IMR-90 (cell line): ENCODE results near the gene PRKN. TPM values are rescaled to one million over a fixed set of nuclear protein-coding genes. Genes with fewer than 3 reads are reported as not detected.

Experiments used
- ATAC-seq: fragments of 200-7000 bp; cut with Tn5 transposase; 2 replicates; pipeline ENCODE4 v1.9.1; 2020; ENCODE audit warnings: low read depth, mild to moderate bottlenecking, moderate library complexity
- BruUV-seq: library from RNA; stranded (reverse); fragments of 400-500 nt; replicated peaks from 2 replicates; lab custom pipeline; 2021; lab: Mats Ljungman, UMichigan
- CTCF ChIA-PET: fragments of 300-600 bp; formaldehyde crosslinking; extraction: SDS; loops from one replicate; lab custom pipeline; 2021; ENCODE audit warnings: antibody characterized with exemption; lab: Yijun Ruan, JAX
- POLR2A ChIA-PET: fragments of 300-600 bp; sonication (Branson Sonifier 250); formaldehyde crosslinking; loops from one replicate; lab custom pipeline; 2022; ENCODE audit warnings: antibody characterized with exemption; ENCODE audit not compliant: unreplicated experiment; lab: Charles Lee
- DNase-seq: peaks from one replicate; pipeline ENCODE4 v3.0.0; 2013
- H2AFZ ChIP-seq: replicated peaks from 2 replicates; pipeline ENCODE3; 2013; ENCODE audit warnings: low read length, mild to moderate bottlenecking; ENCODE audit not compliant: poor library complexity
- H2AK5ac ChIP-seq: 2 replicates; pipeline ENCODE4 v1.6.1; 2013; ENCODE audit warnings: low read depth, low read length, inconsistent platforms
- H2AK9ac ChIP-seq: replicated peaks from 2 replicates; pipeline ENCODE3; 2013; ENCODE audit warnings: mild to moderate bottlenecking, low read depth, low read length, moderate library complexity; ENCODE audit not compliant: poor library complexity
- H2BK120ac ChIP-seq: 2 replicates; pipeline ENCODE4 v1.6.1; 2013; ENCODE audit warnings: low read depth, low read length, inconsistent platforms
- H2BK15ac ChIP-seq: 3 replicates; pipeline ENCODE4 v1.6.1; 2013; ENCODE audit warnings: low read depth, low read length, inconsistent platforms
- H2BK20ac ChIP-seq: 2 replicates; pipeline ENCODE4 v1.6.1; 2013; ENCODE audit warnings: low read depth, mild to moderate bottlenecking, inconsistent platforms, low read length, moderate library complexity
- H2BK5ac ChIP-seq: 2 replicates; pipeline ENCODE4 v1.6.1; 2013; ENCODE audit warnings: mild to moderate bottlenecking, low read depth, low read length, inconsistent platforms; ENCODE audit not compliant: poor library complexity, severe bottlenecking
- H3K14ac ChIP-seq: replicated peaks from 2 replicates; pipeline ENCODE4 v1.6.1; 2013; ENCODE audit warnings: low read depth, low read length, inconsistent platforms
- H3K18ac ChIP-seq: 2 replicates; pipeline ENCODE4 v1.6.1; 2013; ENCODE audit warnings: low read depth, low read length, control low read depth
- H3K23ac ChIP-seq: 2 replicates; pipeline ENCODE4 v1.6.1; 2013; ENCODE audit warnings: low read depth, low read length, inconsistent platforms
- H3K27ac ChIP-seq: 2 replicates; pipeline ENCODE4 v1.5.1; 2013; ENCODE audit warnings: mild to moderate bottlenecking, control low read depth, low read length; ENCODE audit not compliant: insufficient read depth
- H3K27me3 ChIP-seq: 2 replicates; pipeline ENCODE4 v1.6.1; 2013; ENCODE audit warnings: low read length; ENCODE audit not compliant: control insufficient read depth, insufficient read depth
- H3K36me3 ChIP-seq: 2 replicates; pipeline ENCODE4 v1.6.1; 2013; ENCODE audit warnings: low read length, mixed read lengths; ENCODE audit not compliant: control insufficient read depth, insufficient read depth
- H3K4ac ChIP-seq: 2 replicates; pipeline ENCODE4 v1.6.1; 2013; ENCODE audit warnings: low read depth, low read length, inconsistent platforms
- H3K4me1 ChIP-seq: 2 replicates; pipeline ENCODE4 v1.6.1; 2013; ENCODE audit warnings: low read length, mixed read lengths; ENCODE audit not compliant: control insufficient read depth, insufficient read depth
- H3K4me2 ChIP-seq: 2 replicates; pipeline ENCODE4 v1.6.1; 2013; ENCODE audit warnings: low read depth, mild to moderate bottlenecking, control low read depth, low read length, moderate library complexity
- H3K4me3 ChIP-seq: 2 replicates; pipeline ENCODE4 v1.5.1; 2013; ENCODE audit warnings: low read depth, mild to moderate bottlenecking, control low read depth, low read length, moderate library complexity; ENCODE audit not compliant: insufficient read depth
- H3K56ac ChIP-seq: 2 replicates; pipeline ENCODE4 v1.6.1; 2013; ENCODE audit warnings: low read length, inconsistent platforms; ENCODE audit not compliant: insufficient read depth; ENCODE audit errors: extremely low read depth
- H3K79me1 ChIP-seq, 2 experiments: 2 replicates each; pipeline ENCODE4 v1.6.1; 2013; ENCODE audit warnings: low read length in 2 of 2, inconsistent platforms in 1 of 2, low read depth in 1 of 2
- H3K9ac ChIP-seq: 2 replicates; pipeline ENCODE4 v1.6.1; 2013; ENCODE audit warnings: low read depth, low read length, control low read depth
- H3K9me1 ChIP-seq: 2 replicates; pipeline ENCODE4 v1.6.1; 2013; ENCODE audit warnings: low read length, inconsistent platforms; ENCODE audit not compliant: insufficient read depth
- H3K9me3 ChIP-seq: 2 replicates; pipeline ENCODE4 v1.6.1; 2013; ENCODE audit warnings: low read length; ENCODE audit not compliant: control insufficient read depth, insufficient read depth
- H4K20me1 ChIP-seq: 2 replicates; pipeline ENCODE4 v1.6.1; 2013; ENCODE audit warnings: low read length, inconsistent platforms; ENCODE audit not compliant: insufficient read depth
- H4K5ac ChIP-seq: 2 replicates; pipeline ENCODE4 v1.6.1; 2013; ENCODE audit warnings: mild to moderate bottlenecking, low read depth, low read length, control low read depth
- H4K8ac ChIP-seq, 2 experiments: 2 replicates each; pipeline ENCODE4 v1.6.1; 2013; ENCODE audit warnings: low read depth in 2 of 2, low read length in 2 of 2, control low read depth in 1 of 2, inconsistent platforms in 1 of 2
- H4K91ac ChIP-seq: 2 replicates; pipeline ENCODE4 v1.6.1; 2013; ENCODE audit warnings: low read depth, low read length, inconsistent platforms; ENCODE audit not compliant: insufficient read depth
- CHD1 ChIP-seq: IDR thresholded peaks from 2 replicates; pipeline ENCODE4 v1.6.1; 2012; ENCODE audit warnings: low read depth, low read length, improper control_type of control experiment
- MAFK ChIP-seq: IDR thresholded peaks from 2 replicates; pipeline ENCODE4 v1.6.1; 2012; ENCODE audit warnings: low read depth, low read length, improper control_type of control experiment
- RCOR1 ChIP-seq: IDR thresholded peaks from 2 replicates; pipeline ENCODE4 v1.6.1; 2012; ENCODE audit warnings: mild to moderate bottlenecking, low read length, improper control_type of control experiment; ENCODE audit not compliant: insufficient replicate concordance
- WGBS, 2 experiments: methylation state at CpG; one replicate each; pipeline versions ENCODE4 v1.1.5 to v1.1.7; 2013; ENCODE audit warnings: missing lambda C conversion rate in 2 of 2; ENCODE audit not compliant: insufficient read length in 1 of 2; ENCODE audit errors: extremely low coverage in 2 of 2; 5-methylcytosine and 5-hydroxymethylcytosine counted together
- dilution Hi-C: fragments of 300-500 bp; cut with HindIII; formaldehyde crosslinking; loops from one replicate; pipeline ENCODE4 v1.14.3; 2018; ENCODE audit warnings: low sequenced_read_pairs; ENCODE audit not compliant: unreplicated experiment
- in situ Hi-C: fragments of 300-500 bp; cut with MboI; formaldehyde crosslinking; loops from 3 replicates; pipeline ENCODE4 v1.14.3; 2019; ENCODE audit warnings: low sequenced_read_pairs, inconsistent platforms, mixed read lengths
- intact Hi-C: fragments of 100-400 bp; cut with micrococcal nuclease; formaldehyde crosslinking; loops from 2 replicates; pipeline ENCODE4 v1.10.0; 2022
- polyA plus RNA-seq, 3 experiments: library from polyadenylated mRNA; depleted of rRNA; stranded (reverse); fragments of >200 nt; gene quantifications; 2 replicates each; pipeline ENCODE4 v1.2.3, GENCODE V29; 2012; ENCODE audit warnings: low replicate concordance in 1 of 3
- total RNA-seq: library from RNA; depleted of rRNA; stranded (reverse); fragments of >200 nt; gene quantifications from 2 replicates; pipeline ENCODE4 v1.2.3, GENCODE V29; 2012

PRKN gene
- total and polyA plus RNA-seq, 2 of the 4 experiments (the other 2 are of a cell fraction): 0.15 to 0.18 TPM

GRCh38 chr6:161544801-161545480, 1182.6 kb downstream of the PRKN start:
- no peak overlapping the region for H2BK5ac ChIP-seq
- no peak overlapping the region for H3K56ac ChIP-seq
- H2AK5ac ChIP-seq: no peak overlapping the region
- H3K27ac ChIP-seq: no peak overlapping the region
- H3K79me1 ChIP-seq: no peaks in the 10 kb centered on the region
- intact Hi-C loops (no loop called here), dilution Hi-C loops (no loop called here), in situ Hi-C loops (no loop called here)
- BruUV-seq: no TSS peak
- no peak overlapping the region for H2AFZ ChIP-seq
- ATAC-seq: no peak
- H3K36me3 ChIP-seq: no peaks in the 10 kb centered on the region
- no peaks in the 10 kb centered on the region for H3K9me1 ChIP-seq
- H3K9me3 ChIP-seq: peaks cover 12% of the 10 kb centered on the region
- ChIA-PET POLR2A (no interaction called here), CTCF (no interaction called here)
- no peak overlapping the region for H2BK20ac ChIP-seq
- no peak overlapping the region for H3K4me2 ChIP-seq
- H3K27me3 ChIP-seq: no peaks in the 10 kb centered on the region
- whole genome bisulfite sequencing, 2 experiments: no CpG with 5 or more reads among the region's 10 CpGs
- H4K91ac ChIP-seq: no peak overlapping the region
- no peak overlapping the region for H3K9ac ChIP-seq
- no peak overlapping the region for H4K5ac ChIP-seq
- H4K20me1 ChIP-seq: no peaks in the 10 kb centered on the region
- H3K14ac ChIP-seq: no peak overlapping the region
- no peak overlapping the region for H2BK120ac ChIP-seq
- H2AK9ac ChIP-seq: no peak overlapping the region
- no peak for TF ChIP-seq CHD1
- TF ChIP-seq MAFK: no peak
- no peak for TF ChIP-seq RCOR1
- no peak overlapping the region for H2BK15ac ChIP-seq
- no peak overlapping the region for H3K18ac ChIP-seq
- H3K4me1 ChIP-seq: no peaks in the 10 kb centered on the region
- no peak for DNase-seq
- no peak overlapping the region for H3K4me3 ChIP-seq
- no peak overlapping the region for H3K23ac ChIP-seq
- H3K4ac ChIP-seq: no peak overlapping the region
- no peak overlapping the region for H4K8ac ChIP-seq
